ENCODE data around the gene CORIN.

DNA sequence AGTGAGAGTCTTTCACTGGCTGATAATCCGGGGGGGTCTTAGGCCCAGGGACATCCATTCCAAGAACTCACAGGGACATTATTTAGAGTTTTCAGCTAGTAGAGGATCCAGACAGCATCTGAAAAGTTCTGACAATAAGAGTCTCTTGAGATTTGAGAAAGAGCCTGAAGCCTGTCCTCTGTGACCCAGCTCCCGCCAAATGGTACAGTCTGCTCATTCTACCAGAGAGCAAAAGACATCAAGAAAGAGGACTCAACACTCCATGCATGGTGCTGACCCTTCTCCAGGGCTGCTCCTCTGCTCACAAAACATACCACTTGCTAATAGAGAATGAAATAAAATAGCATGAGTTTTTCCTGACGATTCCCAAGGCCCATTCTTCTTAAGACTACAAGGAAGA lies 190.8 kb downstream of the CORIN start:
- TF ChIP-seq, protein P1, sequence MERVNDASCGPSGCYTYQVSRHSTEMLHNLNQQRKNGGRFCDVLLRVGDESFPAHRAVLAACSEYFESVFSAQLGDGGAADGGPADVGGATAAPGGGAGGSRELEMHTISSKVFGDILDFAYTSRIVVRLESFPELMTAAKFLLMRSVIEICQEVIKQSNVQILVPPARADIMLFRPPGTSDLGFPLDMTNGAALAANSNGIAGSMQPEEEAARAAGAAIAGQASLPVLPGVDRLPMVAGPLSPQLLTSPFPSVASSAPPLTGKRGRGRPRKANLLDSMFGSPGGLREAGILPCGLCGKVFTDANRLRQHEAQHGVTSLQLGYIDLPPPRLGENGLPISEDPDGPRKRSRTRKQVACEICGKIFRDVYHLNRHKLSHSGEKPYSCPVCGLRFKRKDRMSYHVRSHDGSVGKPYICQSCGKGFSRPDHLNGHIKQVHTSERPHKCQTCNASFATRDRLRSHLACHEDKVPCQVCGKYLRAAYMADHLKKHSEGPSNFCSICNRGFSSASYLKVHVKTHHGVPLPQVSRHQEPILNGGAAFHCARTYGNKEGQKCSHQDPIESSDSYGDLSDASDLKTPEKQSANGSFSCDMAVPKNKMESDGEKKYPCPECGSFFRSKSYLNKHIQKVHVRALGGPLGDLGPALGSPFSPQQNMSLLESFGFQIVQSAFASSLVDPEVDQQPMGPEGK (CRISPR knock-in tag; IDR thresholded peaks at IDR 0.05; ENCODE audit: borderline replicate concordance), result no peak
- TF ChIP-seq ISL1 (CRISPR knock-in tag; IDR thresholded peaks at IDR 0.05) (no peak), BACH2 (CRISPR knock-in tag; IDR thresholded peaks at IDR 0.05; ENCODE audit: borderline replicate concordance) (no peak), ESRRG (CRISPR knock-in tag; IDR thresholded peaks at IDR 0.05) (no peak), CSRNP3 (CRISPR knock-in tag; IDR thresholded peaks at IDR 0.05) (no peak), POU6F1 (CRISPR knock-in tag; IDR thresholded peaks at IDR 0.05; ENCODE audit: borderline replicate concordance, low read depth) (no peak), ZNF8 (CRISPR knock-in tag; IDR thresholded peaks at IDR 0.05) (no peak)

Measured in SK-N-SH treated with all-trans-retinoic acid at 6 μM for 48 hours (cell line).